HG03378 (cell line): ENCODE results near the gene GSDME.
"Not testable (repeated sequence)": the region's sequence is repeated elsewhere in the genome, so short reads cannot be mapped to it uniquely, and the experiment has no call there.

Experiments
- ATAC-seq: cut with Tn5 transposase; IDR thresholded peaks from one replicate; pipeline ENCODE4 v1.9.1; 2021; ENCODE audit warnings: mild to moderate bottlenecking, moderate library complexity; ENCODE audit not compliant: unreplicated experiment

The GSDME gene

GRCh38 chr7:24757353-24758275 is at the start of gene GSDME:
Gene GSDME, minus strand, starts transcription at chr7:24757464. Its CDS starts 7,690 bp downstream, at chr7:24749774.
- no peak for ATAC-seq

DNA sequence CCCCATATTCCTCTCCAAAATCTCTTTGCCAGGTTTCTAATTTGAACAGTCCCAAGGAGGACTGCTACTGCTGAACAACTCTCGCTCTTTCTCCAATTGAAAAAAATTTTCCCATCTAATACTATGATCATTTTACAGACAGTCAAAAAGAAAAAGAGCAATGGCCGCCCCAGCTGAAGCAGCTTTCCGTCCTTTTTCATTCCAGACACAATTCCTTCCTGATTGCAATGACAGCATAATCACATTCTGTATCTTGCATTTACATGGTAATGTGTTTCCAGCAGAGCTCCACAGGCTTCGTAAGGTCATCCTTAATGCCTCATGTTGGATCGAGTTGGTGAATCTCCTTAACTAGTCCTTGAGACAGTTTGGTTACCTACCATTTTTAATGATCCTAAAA is 45.0 kb upstream of the GSDME start:
- no peak for ATAC-seq

DNA sequence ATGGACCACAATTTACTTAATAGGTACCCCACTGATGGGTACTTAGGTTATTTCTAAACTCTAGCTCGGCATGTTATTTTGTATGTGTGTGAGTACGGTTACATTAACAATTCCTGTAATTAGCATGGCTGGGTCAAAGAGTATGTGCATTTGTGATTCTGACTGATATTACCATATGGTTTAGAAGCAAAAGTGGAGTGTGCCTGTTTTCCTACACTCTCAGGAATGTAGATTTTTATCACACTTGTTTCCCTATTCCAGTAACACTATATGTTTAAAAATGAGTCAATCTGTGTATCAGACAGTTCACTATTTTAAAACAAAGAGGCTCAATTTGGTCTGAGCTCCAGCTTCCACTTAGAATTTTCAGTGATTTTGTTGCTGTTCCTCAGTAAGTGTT is 44.6 kb upstream of the GSDME start:
- no peak for ATAC-seq

GRCh38 chr7:24800667-24801066 is 43.4 kb upstream of the GSDME start:
- no peak for ATAC-seq

DNA sequence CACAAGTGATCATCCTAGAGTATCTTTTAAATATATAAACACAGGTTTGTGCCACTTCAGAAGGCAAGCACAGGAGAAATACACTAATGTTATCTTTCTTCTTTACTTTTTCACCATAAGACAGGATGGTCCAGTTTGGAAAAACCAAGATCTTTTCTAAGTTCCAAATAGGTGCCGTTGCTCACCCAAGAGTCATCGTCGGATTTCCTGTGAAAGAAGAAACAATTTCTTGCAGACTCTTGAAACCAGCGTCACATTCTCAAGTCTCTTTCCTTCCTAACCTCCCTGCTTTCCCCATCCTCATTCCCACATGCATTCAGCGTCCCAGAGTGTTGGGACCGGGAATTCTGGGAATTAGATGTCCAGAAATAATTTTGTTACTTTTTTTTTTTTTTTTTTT is 42.8 kb upstream of the GSDME start:
- ATAC-seq, result no peak

- no peak for ATAC-seq
These were observed 42.2 kb upstream of the GSDME start for GRCh38 chr7:24799506-24799905.

DNA sequence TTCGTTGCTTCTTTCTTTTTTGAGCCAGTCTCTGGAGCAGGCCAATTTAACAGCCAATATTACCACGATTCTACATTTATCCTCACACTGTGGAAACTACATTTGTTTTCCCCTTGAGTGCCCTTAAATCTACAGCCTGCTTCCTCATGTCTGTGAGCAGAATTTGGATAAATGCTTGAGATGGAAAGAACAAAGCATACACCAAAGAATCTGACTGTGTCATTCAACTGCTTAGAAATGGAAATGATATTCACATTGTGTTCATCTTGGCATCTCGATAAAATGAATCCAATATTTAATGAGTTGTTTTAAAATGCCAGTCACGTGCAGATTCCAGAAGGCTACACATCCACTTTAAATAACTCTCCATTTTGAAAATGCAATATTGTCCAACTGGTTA is 41.0 kb upstream of the GSDME start:
- no peak for ATAC-seq

- no peak for ATAC-seq
These were observed 40.0 kb upstream of the GSDME start for GRCh38 chr7:24797270-24797669.

GRCh38 chr7:24795407-24795767 is 38.1 kb upstream of the GSDME start:
- ATAC-seq, result no peak

DNA sequence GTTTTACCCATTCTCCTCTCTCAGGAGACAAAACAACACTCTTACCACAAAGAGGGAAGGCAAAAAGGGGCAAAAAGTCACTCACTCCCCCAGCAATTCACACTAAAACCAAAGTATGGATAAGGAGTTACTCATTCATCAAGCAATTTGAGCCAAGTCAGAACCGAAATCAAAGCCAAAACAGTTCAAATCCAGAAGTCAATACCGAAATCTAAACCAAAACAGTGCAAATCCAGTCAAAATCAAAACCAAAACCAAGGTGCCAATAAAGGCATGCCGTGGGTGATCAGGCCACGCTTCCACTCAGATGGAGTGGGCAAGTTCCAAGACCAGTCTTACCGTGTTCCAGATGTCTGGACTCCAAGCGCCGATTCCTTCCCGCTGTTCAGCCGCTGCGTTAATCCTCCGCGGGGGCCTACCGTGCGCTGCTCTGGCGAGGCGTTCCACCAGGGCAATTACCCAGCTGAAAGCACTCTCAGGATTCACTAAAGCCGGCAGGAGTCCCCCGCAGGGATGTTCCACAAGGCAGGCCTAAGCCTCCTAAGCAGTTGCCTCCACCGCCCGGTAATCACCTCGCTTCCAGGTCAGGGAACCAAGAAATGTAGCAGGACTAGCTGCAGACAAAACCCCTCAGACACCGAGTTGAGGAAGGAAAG is 37.6 kb upstream of the GSDME start:
- not testable (repeated sequence) for ATAC-seq

GRCh38 chr7:24793982-24794648 is 36.9 kb upstream of the GSDME start:
- ATAC-seq, result no peak

DNA sequence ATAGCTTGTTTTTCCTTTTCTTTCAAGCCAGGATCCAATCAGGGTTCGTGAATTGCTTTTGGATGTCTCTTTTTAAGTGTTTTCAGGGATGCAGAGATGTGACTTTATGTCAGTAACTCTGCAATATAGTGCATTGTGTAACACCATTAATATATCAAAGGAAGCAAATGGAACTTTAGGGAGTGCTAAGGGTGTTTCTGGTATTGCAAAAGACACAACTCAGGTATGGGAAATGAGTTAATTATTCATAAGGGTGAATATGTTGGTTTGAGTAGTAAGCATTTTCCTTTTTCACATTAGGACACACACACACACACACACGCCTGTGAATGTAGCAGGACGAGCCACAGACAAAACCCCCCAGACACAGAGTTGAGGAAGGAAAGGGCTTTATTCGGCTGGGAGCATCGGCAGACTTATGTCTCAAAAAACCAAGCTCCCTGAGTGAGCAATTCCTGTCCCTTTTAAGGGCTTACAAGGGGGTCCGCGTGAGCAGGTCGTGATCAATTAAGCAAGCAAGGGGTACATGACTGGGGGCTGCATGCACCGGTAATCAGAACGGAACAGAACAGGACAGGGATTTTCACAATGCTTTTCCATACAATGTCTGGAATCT is 31.8 kb upstream of the GSDME start:
- ATAC-seq, result no peak

GRCh38 chr7:24788075-24788474 is 30.8 kb upstream of the GSDME start:
- no peak for ATAC-seq

GRCh38 chr7:24786941-24787340 is 29.7 kb upstream of the GSDME start:
- ATAC-seq, result peak; percentile 49

- ATAC-seq, result no peak
These were observed 29.0 kb upstream of the GSDME start for GRCh38 chr7:24786306-24786705.

DNA sequence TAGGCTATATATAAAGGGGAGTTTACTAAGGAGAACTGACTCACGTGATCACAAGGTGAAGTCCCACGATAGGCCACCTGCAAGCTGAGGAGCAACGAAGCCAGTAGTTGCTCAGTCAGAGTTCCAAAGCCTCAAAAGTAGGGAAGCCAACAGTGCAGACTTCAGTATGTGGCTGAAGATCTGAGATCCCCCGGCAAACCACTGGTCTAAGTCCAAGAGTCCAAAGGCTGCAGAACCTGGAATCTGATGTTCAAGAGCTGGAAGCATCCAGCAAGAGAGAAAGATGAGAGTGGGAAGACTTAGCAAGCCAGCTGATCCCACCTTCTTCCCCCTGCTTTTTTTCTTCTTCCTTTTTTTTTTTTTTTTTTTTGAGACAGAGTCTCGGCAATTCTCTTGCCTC is 27.0 kb upstream of the GSDME start:
- no peak for ATAC-seq

DNA sequence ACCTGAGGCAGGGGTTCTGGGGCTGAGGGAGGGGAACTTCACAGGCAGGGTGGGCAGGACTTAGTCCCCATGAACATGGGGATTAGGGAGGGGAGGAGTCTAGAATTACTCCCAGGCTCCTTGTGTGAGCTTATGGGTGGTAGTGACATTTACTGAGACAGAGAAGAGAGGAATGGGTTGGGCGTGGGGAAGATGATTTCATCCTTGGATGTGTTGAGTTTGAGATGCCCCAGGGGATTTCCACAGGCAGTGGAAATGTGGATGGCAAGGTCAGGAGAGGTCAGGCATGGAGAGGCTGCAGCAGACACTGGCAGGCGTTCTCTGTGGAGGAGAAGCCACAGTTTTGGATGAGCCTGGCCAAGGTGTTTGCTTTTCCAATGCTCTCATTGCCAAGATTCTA is 26.4 kb upstream of the GSDME start:
- no peak for ATAC-seq

DNA sequence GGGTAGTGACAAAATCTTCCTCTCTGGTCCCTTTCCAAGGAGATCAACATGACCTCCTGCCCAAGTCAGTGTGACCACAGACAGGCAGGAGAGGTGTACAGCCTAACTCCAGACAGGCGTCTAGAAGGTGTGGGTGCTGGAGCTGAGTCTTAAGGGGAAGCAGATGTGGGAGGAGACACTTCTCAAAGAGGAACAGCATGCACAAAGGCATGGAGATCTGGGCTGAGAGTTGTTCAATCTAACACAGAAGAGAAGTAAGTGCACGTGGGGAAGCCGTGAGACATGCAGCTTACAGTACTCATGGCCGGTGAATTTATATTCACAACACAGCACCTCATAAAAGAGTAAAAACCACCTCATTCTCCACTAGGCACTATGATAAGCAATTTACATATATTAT is 23.8 kb upstream of the GSDME start:
- ATAC-seq, result no peak

DNA sequence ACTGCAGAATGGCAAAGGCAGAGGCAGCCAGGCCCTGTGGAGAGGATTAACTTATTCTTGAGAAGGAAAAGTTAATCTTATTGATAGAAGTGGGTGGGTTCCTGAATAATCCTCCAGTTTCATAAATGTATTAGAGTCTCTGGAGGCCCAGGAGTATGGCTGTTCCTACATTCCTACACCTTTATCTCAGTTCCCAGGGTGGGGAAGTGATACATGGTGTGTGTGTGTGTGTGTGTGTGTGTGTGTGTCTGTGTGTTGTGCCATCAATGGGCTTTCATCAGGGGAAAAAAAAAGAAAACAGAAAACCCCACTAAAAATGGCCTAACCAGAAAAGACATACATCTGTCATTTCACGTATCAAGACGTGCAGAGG is 22.0 kb upstream of the GSDME start:
- no peak for ATAC-seq

GRCh38 chr7:24778543-24779282 is 21.4 kb upstream of the GSDME start:
- no peak for ATAC-seq

DNA sequence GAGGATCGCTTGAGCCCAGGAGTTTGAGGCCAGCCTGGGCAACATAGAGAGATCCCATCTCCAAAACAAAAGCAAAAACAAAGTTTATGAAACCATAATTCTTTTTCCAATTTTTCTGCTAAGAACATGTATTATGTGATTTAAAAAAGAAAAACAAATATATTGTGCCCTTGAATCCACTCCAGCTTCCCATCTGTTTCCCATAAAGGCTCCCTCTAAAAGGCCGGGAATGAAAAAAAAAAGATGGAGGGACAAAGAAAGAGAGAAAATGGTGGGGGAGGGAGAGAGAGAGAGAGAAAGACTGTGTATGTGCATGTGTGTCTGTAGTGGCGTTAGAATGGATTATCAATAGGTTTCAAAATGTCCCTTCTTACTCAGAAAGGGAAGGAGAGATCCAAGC is 20.5 kb upstream of the GSDME start:
- no peak for ATAC-seq
